SU-DHL-6 (cell line): ENCODE data around the gene NAA80.

Experiments
- H2AFZ ChIP-seq: fragments of 200-600 bp; sonication (generic); 2 replicates; pipeline ENCODE4 v1.6.1; 2014; ENCODE audit warnings: low read depth, mild to moderate bottlenecking, moderate library complexity, mixed read lengths, antibody characterized with exemption, low read length; ENCODE audit not compliant: severe bottlenecking
- H3F3A ChIP-seq: fragments of 200-600 bp; shearing (Covaris generic); 2 replicates; pipeline ENCODE4 v1.6.0; 2016; ENCODE audit warnings: antibody characterized with exemption, mild to moderate bottlenecking; ENCODE audit not compliant: insufficient read depth
- H3K27ac ChIP-seq: fragments of 200-600 bp; sonication (generic); 2 replicates; pipeline ENCODE4 v1.5.1; 2016; ENCODE audit warnings: low read depth, mild to moderate bottlenecking, low read length, moderate library complexity, mixed read lengths
- H3K27me3 ChIP-seq: fragments of 200-600 bp; sonication (generic), shearing (Covaris generic); 2 replicates; pipeline ENCODE4 v1.6.0; 2014; ENCODE audit warnings: mild to moderate bottlenecking, low read length
- H3K36me3 ChIP-seq: fragments of 200-600 bp; sonication (generic); 2 replicates; pipeline ENCODE4 v1.6.1; 2014; ENCODE audit warnings: mild to moderate bottlenecking, low read length, mixed read lengths
- H3K4me2 ChIP-seq: fragments of 300-600, 200-600 bp; shearing (Covaris generic), sonication (generic); 2 replicates; pipeline ENCODE4 v1.6.0; 2014; ENCODE audit warnings: low read length, low read depth, mild to moderate bottlenecking; ENCODE audit not compliant: poor library complexity, severe bottlenecking
- H3K4me3 ChIP-seq: fragments of 200-600 bp; sonication (generic); 2 replicates; pipeline ENCODE4 v1.5.1; 2014; ENCODE audit warnings: antibody characterized with exemption, low read length, mild to moderate bottlenecking, mixed read lengths; ENCODE audit not compliant: insufficient read depth, poor library complexity, severe bottlenecking
- H3K79me2 ChIP-seq: fragments of 200-600 bp; sonication (generic); 2 replicates; pipeline ENCODE4 v1.6.1; 2014; ENCODE audit warnings: mild to moderate bottlenecking, low read length, moderate library complexity; ENCODE audit not compliant: insufficient read depth
- H3K9ac ChIP-seq: fragments of 200-600 bp; sonication (generic); 2 replicates; pipeline ENCODE4 v1.7.0; 2014; ENCODE audit warnings: mild to moderate bottlenecking, low read length
- H3K9me2 ChIP-seq: fragments of 200-600 bp; sonication (generic); replicated peaks from 2 replicates; pipeline ENCODE4 v1.6.1; 2014; ENCODE audit warnings: low read length; ENCODE audit not compliant: insufficient read depth
- H3K9me3 ChIP-seq: fragments of 200-600 bp; sonication (generic); 2 replicates; pipeline ENCODE4 v1.6.1; 2014; ENCODE audit warnings: low read length, mixed read lengths; ENCODE audit not compliant: insufficient read depth
- H4K20me1 ChIP-seq: fragments of 200-600 bp; sonication (generic); 2 replicates; pipeline ENCODE4 v1.6.1; 2014; ENCODE audit warnings: low read depth, mild to moderate bottlenecking, antibody characterized with exemption, low read length, moderate library complexity, mixed read lengths
- EZH2phosphoT487 ChIP-seq: fragments of 200-600 bp; sonication (generic), shearing (Covaris generic); conservative IDR thresholded peaks from 2 replicates; pipeline ENCODE4 v1.6.1; 2018; ENCODE audit warnings: mild to moderate bottlenecking, antibody characterized with exemption, low read length, moderate library complexity, mixed read lengths
- TF ChIP-seq, protein P1 (sequence below): fragments of 200-600 bp; sonication (generic); IDR thresholded peaks from one replicate; pipeline ENCODE4 v1.5.1; 2017; ENCODE audit warnings: antibody characterized with exemption, mild to moderate bottlenecking, low read length, moderate library complexity; ENCODE audit not compliant: insufficient read depth, poor library complexity, severe bottlenecking

The NAA80 gene

DNA sequence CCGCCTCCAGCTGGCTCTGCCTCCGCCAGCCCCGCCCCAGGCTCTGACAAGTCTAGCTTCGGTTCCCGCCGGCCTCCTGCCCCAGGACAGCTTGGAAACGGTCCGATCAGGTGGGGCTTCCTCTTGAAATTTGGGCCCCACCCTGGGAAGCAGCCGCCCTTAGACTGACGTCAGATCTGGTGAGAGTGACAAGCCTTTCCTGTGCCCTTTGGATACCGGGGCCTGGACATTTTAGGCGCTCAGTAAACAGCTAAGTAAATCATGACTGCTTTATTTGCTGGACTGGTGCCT is 378 bp upstream of the NAA80 start:
- H3F3A ChIP-seq: no peaks in the 10 kb centered on the region
- H3K9ac ChIP-seq: peak overlapping the region; percentile 66
- H3K9me2 ChIP-seq: no peaks in the 10 kb centered on the region
- no peak for TF ChIP-seq EZH2phosphoT487
- TF ChIP-seq, protein P1, sequence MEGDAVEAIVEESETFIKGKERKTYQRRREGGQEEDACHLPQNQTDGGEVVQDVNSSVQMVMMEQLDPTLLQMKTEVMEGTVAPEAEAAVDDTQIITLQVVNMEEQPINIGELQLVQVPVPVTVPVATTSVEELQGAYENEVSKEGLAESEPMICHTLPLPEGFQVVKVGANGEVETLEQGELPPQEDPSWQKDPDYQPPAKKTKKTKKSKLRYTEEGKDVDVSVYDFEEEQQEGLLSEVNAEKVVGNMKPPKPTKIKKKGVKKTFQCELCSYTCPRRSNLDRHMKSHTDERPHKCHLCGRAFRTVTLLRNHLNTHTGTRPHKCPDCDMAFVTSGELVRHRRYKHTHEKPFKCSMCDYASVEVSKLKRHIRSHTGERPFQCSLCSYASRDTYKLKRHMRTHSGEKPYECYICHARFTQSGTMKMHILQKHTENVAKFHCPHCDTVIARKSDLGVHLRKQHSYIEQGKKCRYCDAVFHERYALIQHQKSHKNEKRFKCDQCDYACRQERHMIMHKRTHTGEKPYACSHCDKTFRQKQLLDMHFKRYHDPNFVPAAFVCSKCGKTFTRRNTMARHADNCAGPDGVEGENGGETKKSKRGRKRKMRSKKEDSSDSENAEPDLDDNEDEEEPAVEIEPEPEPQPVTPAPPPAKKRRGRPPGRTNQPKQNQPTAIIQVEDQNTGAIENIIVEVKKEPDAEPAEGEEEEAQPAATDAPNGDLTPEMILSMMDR: no peak
- no peaks in the 10 kb centered on the region for H3K79me2 ChIP-seq
- no peaks in the 10 kb centered on the region for H4K20me1 ChIP-seq
- peak overlapping the region; percentile 57 for H3K4me3 ChIP-seq
- peak overlapping the region; percentile 76 for H3K4me2 ChIP-seq
- H3K36me3 ChIP-seq: no peaks in the 10 kb centered on the region
- H2AFZ ChIP-seq: peak overlapping the region; percentile 78
- H3K27ac ChIP-seq: peak overlapping the region; percentile 33
- no peaks in the 10 kb centered on the region for H3K9me3 ChIP-seq
- no peaks in the 10 kb centered on the region for H3K27me3 ChIP-seq

DNA sequence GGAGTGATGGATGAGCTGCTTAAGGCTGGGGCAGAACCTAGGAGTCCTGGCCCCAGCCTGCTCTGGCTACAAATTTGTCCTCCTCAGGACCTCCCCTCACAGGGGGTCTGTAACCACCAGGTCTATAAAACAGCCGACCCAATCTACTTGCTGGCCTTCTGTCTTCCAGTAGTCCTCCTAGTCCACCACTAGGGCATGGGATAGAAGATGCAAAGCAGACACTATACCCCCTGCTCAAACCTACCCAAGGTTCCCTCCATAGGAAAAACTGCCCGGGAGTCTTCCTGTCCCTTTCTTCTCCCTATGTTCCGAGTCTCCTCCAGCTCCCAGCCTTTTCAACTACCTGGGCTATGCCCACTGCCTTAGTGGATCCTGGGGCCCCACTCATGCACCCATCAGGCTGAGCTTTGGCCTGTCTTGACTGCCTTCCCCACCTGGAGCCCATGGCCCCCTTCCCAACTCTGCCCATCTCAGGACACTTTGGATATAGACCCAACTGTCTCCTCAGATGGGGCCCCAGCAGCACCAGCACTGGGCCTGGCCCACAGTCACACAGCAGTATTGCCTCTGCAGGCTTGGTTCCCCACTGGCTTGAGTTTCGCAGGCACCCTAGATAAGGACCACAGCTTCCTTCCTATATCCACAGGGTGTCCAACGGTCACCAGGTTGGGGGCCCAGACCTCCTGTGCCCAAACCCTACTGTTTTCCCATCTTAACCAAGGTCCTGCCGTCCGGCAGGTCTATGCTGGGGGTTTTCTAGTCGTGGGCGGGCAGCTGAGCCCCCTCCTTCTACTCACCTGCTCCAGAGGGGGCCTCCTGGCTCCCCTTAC is 1.1 kb downstream of the NAA80 start:
- Histone ChIP-seq H3K9me2 (no peaks in the 10 kb centered on the region), H3K36me3 (no peaks in the 10 kb centered on the region), H3K4me3 (peak overlapping the region; percentile 81), H3K27me3 (no peaks in the 10 kb centered on the region), H3K9ac (peak overlapping the region; percentile 74), H3K79me2 (no peaks in the 10 kb centered on the region), H2AFZ (no peak overlapping the region), H3K27ac (no peak overlapping the region), H3F3A (no peaks in the 10 kb centered on the region), H3K9me3 (no peaks in the 10 kb centered on the region), H3K4me2 (peak overlapping the region; percentile 79), H4K20me1 (no peaks in the 10 kb centered on the region)
- TF ChIP-seq, protein P1: no peak
- TF ChIP-seq EZH2phosphoT487: no peak

DNA sequence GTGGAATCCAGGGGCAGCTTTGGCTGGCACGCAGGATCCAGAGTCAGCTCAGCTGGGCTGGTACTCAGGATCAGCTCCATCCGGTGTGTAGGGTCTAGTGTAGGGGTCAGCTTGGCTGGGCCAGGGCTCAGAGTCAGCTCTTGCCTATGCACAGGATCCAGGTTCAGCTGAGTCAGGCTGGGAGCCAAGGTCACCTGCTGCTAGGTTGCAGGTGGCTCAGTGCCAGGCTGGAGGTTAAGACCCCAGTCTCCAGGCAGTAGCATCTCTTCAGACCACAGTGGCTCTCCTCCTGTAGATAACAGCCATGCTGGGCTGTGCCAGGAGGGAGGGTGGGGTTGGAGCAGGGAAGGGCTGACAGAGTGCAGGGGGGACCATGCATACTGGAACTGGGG is 1.8 kb downstream of the NAA80 start:
- Histone ChIP-seq H4K20me1 (no peaks in the 10 kb centered on the region), H3K4me3 (no peak overlapping the region), H3K27ac (no peak overlapping the region), H2AFZ (no peak overlapping the region), H3K79me2 (no peaks in the 10 kb centered on the region), H3K9me3 (no peaks in the 10 kb centered on the region), H3F3A (no peaks in the 10 kb centered on the region), H3K36me3 (no peaks in the 10 kb centered on the region), H3K9ac (no peak overlapping the region), H3K27me3 (no peaks in the 10 kb centered on the region), H3K4me2 (no peak overlapping the region), H3K9me2 (no peaks in the 10 kb centered on the region)
- no peak for TF ChIP-seq EZH2phosphoT487
- TF ChIP-seq, protein P1: no peak
